Measurements from ENCODE around the gene ADAT3. TPM values are rescaled to one million over a fixed set of nuclear protein-coding genes. Genes with fewer than 3 reads are reported as not detected.
"Not testable (repeated sequence)": the region's sequence is repeated elsewhere in the genome, so short reads cannot be mapped to it uniquely, and the experiment has no call there.

The ADAT3 gene
- total and polyA plus RNA-seq, 8 donors, result 4.2 to 75.9 (median 6.3) TPM

DNA sequence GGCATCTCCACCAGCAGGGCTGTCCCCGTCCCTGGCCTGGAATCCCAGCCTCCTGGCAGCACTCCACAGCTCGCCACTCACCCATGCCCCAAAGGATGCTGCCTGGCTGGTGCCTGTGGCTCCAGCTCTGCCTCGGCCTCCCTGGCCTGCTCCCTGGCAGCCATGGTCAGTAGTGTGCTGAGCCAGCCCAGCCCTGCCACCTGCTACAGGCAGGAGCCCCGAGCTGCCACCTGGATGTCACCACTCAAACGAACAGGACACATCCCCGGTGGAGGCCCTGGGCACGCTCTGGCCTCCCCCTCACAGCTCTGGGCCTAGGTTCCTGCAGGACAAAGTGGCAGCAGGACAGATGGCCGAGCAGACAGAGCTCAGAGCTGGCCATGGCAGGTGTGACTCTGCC lies 26.6 kb upstream of the ADAT3 start:
- H3K27ac ChIP-seq; H3K9me3 ChIP-seq; H3K27me3 ChIP-seq; H3K4me3 ChIP-seq; DNase-seq; intact Hi-C loops (cut with DNase I; ENCODE audit: low total_unique reads): not testable (repeated sequence)
- H3K36me3 ChIP-seq, result peaks cover 0 to 23% (median 16%) of the 10 kb centered on the region in 4 donors
- peaks cover 49 to 68% (median 64%) of the 10 kb centered on the region in 4 donors for H3K4me1 ChIP-seq
- 66 to 89% (median 79%) methylated on average over 3 to 8 of the region's 8 CpGs for whole genome bisulfite sequencing, 5 donors

DNA sequence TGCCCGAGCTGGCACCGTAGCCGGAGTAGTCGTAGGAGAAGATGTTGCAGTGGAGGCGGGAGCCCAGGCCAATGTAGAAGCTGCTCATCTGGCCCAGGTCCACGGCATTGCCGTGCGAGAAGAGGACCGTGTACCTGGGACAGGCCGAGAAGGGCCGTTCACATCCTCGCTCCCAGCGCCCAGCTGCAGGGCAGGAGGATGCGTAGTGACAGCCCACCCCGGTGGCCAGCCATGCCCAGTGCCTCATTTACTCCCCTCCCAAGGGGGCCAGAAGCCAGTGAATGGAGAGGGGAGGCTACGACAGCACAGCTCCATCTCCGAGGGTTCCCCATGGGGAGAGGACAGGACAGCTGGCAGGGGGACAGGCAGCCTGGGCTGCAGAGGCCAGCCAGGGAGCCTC lies 25.2 kb upstream of the ADAT3 start:
- H3K9me3 ChIP-seq; H3K27ac ChIP-seq; H3K27me3 ChIP-seq; H3K4me3 ChIP-seq; DNase-seq; intact Hi-C loops (cut with DNase I; ENCODE audit: low total_unique reads): not testable (repeated sequence)
- 81 to 91% (median 86%) methylated on average over 4 to 16 of the region's 17 CpGs for WGBS, 5 donors
- Histone ChIP-seq H3K4me1 (peaks cover 47 to 66% (median 64%) of the 10 kb centered on the region in 4 donors), H3K36me3 (peaks cover 0 to 23% (median 16%) of the 10 kb centered on the region in 4 donors)

- no peak for TF ChIP-seq POLR2A (IDR thresholded peaks at IDR 0.05)
- TF ChIP-seq, protein P1, sequence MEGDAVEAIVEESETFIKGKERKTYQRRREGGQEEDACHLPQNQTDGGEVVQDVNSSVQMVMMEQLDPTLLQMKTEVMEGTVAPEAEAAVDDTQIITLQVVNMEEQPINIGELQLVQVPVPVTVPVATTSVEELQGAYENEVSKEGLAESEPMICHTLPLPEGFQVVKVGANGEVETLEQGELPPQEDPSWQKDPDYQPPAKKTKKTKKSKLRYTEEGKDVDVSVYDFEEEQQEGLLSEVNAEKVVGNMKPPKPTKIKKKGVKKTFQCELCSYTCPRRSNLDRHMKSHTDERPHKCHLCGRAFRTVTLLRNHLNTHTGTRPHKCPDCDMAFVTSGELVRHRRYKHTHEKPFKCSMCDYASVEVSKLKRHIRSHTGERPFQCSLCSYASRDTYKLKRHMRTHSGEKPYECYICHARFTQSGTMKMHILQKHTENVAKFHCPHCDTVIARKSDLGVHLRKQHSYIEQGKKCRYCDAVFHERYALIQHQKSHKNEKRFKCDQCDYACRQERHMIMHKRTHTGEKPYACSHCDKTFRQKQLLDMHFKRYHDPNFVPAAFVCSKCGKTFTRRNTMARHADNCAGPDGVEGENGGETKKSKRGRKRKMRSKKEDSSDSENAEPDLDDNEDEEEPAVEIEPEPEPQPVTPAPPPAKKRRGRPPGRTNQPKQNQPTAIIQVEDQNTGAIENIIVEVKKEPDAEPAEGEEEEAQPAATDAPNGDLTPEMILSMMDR (IDR thresholded peaks at IDR 0.05), result no peak
- no peak for TF ChIP-seq POLR2AphosphoS5 (IDR thresholded peaks at IDR 0.05)
- no peak for TF ChIP-seq EP300 (IDR thresholded peaks at IDR 0.05)
- intact Hi-C loops (cut with DNase I; ENCODE audit: low total_unique reads), result no loop called here
- Histone ChIP-seq H3K4me1 (peaks cover 46 to 65% (median 60%) of the 10 kb centered on the region in 4 donors), H3K36me3 (peaks cover 0 to 23% (median 16%) of the 10 kb centered on the region in 4 donors), H3K4me3 (peak overlapping the region in 1 of 4 donors; percentile 80), H3K9me3 (no peaks in the 10 kb centered on the region), H3K27me3 (no peaks in the 10 kb centered on the region), H3K27ac (peak overlapping the region in 3 of 5 donors; percentile 11 to 91 (median 14))
- 79 to 94% (median 87%) methylated on average over 7 to 33 of the region's 35 CpGs for WGBS, 5 donors
- DNase-seq, result no peak
Measured at GRCh38 chr19:1880611-1881392, 24.4 kb upstream of the ADAT3 start.

DNA sequence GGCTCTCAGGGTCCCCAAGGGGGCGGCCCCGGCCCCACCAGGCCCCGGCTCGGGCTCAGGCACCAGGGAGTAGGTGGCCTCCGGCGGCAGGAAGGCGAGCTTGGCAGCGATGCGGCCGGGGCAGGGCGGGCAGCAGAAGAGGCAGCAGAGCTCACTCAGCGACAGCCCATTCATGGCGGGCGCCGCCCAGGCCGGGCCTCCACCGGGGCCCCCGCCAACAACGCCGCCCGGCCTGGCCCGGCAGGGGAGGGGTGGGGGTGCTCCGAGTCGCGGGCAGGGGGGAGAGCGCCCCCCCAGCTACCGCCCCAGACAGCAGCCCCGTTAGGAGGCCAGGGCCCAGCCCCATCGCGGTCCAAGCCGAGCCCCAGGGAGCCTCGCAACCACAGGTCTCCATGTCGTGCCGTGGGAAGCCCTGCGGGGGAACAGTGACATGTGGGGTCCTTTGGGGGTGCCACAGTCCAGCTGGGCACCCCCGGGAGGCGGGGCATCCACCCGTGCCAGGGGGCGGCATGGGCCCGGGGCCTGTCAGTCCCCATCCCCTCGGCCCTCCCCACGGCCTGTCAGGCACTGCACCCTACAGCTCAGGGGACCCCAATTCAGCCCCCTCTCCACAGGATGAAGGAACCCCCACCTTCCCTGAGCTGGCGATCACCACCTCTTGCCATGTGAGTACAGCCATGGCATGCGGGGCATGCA lies 23.7 kb upstream of the ADAT3 start:
- intact Hi-C loops (cut with DNase I; ENCODE audit: low total_unique reads), result not testable (repeated sequence)
- H3K27ac ChIP-seq, result peak overlapping the region; percentile 48 to 91 (median 87)

GRCh38 chr19:1882089-1882785 lies 23.0 kb upstream of the ADAT3 start:
- H3K4me3 ChIP-seq, result peak overlapping the region; percentile 5 to 96 (median 85)
- intact Hi-C loops (cut with DNase I; ENCODE audit: low total_unique reads), result no loop called here
- peak in 1 of 2 donors; percentile 74 for DNase-seq

More for the DNA sequence above, 23.7 kb upstream of the ADAT3 start:
- not testable (repeated sequence) for DNase-seq, H3K27me3 ChIP-seq, H3K9me3 ChIP-seq
- Histone ChIP-seq H3K36me3 (peaks cover 0 to 23% (median 16%) of the 10 kb centered on the region in 4 donors), H3K4me1 (peaks cover 42 to 63% (median 56%) of the 10 kb centered on the region in 4 donors), H3K4me3 (peak overlapping the region; percentile 5 to 96 (median 48))
- WGBS, 5 donors, result 68 to 87% (median 72%) methylated on average over 2 to 44 of the region's 44 CpGs

More at GRCh38 chr19:1882089-1882785, 23.0 kb upstream of the ADAT3 start:
- TF ChIP-seq, protein P1 (IDR thresholded peaks at IDR 0.05), result no peak
- TF ChIP-seq POLR2AphosphoS5 (IDR thresholded peaks at IDR 0.05) (no peak), POLR2A (IDR thresholded peaks at IDR 0.05) (no peak), EP300 (IDR thresholded peaks at IDR 0.05) (no peak)
- Histone ChIP-seq H3K27me3 (no peaks in the 10 kb centered on the region), H3K27ac (peak overlapping the region; percentile 48 to 91 (median 87)), H3K36me3 (peaks cover 0 to 23% (median 16%) of the 10 kb centered on the region in 4 donors), H3K9me3 (no peaks in the 10 kb centered on the region), H3K4me1 (peaks cover 38 to 58% (median 52%) of the 10 kb centered on the region in 4 donors)
- 63 to 73% (median 70%) methylated on average over 27 to 31 of the region's 31 CpGs for WGBS, 5 donors

Measured in stomach (tissue), 9 donors.